ENCODE data around the gene RGMA.

The RGMA gene

DNA sequence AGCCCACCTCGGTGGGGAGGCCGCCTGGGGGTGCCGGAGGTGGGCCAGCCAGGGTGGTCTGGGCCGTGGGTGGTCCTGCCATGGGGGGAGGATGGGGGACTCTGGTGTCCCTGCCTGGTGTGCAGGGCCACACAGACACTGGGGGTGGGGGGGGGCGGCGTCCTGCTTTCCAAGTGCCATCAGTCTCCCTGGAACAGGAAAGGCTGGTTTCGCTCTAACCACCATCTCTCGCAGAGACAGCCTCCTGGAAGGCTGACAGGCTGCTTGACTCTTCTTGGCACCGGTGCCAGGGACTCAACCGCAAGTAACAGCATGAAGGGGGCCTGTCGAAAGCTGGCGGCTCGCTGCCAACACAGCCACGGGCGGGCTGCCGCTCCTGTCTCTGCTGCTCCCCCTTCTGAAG lies 40.3 kb downstream of the RGMA start:
- no peak for TF ChIP-seq SIN3A (IDR thresholded peaks at IDR 0.05; ENCODE audit: borderline replicate concordance, insufficient read depth, low read length)
- no peak for TF ChIP-seq FOXP2 (optimal IDR thresholded peaks at IDR 0.05; ENCODE audit: borderline replicate concordance, extremely low read depth, extremely low read length, insufficient read depth)
- TF ChIP-seq, protein P1, sequence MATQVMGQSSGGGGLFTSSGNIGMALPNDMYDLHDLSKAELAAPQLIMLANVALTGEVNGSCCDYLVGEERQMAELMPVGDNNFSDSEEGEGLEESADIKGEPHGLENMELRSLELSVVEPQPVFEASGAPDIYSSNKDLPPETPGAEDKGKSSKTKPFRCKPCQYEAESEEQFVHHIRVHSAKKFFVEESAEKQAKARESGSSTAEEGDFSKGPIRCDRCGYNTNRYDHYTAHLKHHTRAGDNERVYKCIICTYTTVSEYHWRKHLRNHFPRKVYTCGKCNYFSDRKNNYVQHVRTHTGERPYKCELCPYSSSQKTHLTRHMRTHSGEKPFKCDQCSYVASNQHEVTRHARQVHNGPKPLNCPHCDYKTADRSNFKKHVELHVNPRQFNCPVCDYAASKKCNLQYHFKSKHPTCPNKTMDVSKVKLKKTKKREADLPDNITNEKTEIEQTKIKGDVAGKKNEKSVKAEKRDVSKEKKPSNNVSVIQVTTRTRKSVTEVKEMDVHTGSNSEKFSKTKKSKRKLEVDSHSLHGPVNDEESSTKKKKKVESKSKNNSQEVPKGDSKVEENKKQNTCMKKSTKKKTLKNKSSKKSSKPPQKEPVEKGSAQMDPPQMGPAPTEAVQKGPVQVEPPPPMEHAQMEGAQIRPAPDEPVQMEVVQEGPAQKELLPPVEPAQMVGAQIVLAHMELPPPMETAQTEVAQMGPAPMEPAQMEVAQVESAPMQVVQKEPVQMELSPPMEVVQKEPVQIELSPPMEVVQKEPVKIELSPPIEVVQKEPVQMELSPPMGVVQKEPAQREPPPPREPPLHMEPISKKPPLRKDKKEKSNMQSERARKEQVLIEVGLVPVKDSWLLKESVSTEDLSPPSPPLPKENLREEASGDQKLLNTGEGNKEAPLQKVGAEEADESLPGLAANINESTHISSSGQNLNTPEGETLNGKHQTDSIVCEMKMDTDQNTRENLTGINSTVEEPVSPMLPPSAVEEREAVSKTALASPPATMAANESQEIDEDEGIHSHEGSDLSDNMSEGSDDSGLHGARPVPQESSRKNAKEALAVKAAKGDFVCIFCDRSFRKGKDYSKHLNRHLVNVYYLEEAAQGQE (IDR thresholded peaks at IDR 0.05; ENCODE audit: insufficient read depth in 1 of 2, low read depth in 2 of 2, low read length in 2 of 2), result no peak
- TF ChIP-seq POLR2AphosphoS5 (IDR thresholded peaks at IDR 0.05; ENCODE audit: low read depth, low read length), result no peak
- TF ChIP-seq TAF1 (IDR thresholded peaks at IDR 0.05; ENCODE audit: borderline replicate concordance, insufficient read depth, low read length), result no peak

DNA sequence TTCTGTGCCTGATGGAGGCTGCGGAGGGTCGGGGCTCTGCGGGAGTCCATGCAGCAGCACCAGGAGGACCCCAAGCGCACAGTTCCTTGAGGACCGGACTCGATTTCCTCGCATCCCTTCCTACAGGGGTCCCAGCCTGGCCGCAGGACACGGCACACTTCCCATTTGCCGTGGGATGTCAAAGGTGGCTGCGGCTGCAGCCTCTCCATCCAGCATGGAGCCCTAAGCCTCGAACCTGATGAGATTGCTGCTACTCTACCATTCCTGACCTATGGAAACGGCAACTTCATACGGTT lies 40.6 kb downstream of the RGMA start:
- no peak for TF ChIP-seq SIN3A (IDR thresholded peaks at IDR 0.05; ENCODE audit: borderline replicate concordance, insufficient read depth, low read length)
- TF ChIP-seq, protein P1 (IDR thresholded peaks at IDR 0.05; ENCODE audit: insufficient read depth in 1 of 2, low read depth in 2 of 2, low read length in 2 of 2), result no peak
- TF ChIP-seq FOXP2 (optimal IDR thresholded peaks at IDR 0.05; ENCODE audit: borderline replicate concordance, extremely low read depth, extremely low read length, insufficient read depth), result no peak
- TF ChIP-seq TAF1 (IDR thresholded peaks at IDR 0.05; ENCODE audit: borderline replicate concordance, insufficient read depth, low read length), result no peak
- no peak for TF ChIP-seq POLR2AphosphoS5 (IDR thresholded peaks at IDR 0.05; ENCODE audit: low read depth, low read length)

DNA sequence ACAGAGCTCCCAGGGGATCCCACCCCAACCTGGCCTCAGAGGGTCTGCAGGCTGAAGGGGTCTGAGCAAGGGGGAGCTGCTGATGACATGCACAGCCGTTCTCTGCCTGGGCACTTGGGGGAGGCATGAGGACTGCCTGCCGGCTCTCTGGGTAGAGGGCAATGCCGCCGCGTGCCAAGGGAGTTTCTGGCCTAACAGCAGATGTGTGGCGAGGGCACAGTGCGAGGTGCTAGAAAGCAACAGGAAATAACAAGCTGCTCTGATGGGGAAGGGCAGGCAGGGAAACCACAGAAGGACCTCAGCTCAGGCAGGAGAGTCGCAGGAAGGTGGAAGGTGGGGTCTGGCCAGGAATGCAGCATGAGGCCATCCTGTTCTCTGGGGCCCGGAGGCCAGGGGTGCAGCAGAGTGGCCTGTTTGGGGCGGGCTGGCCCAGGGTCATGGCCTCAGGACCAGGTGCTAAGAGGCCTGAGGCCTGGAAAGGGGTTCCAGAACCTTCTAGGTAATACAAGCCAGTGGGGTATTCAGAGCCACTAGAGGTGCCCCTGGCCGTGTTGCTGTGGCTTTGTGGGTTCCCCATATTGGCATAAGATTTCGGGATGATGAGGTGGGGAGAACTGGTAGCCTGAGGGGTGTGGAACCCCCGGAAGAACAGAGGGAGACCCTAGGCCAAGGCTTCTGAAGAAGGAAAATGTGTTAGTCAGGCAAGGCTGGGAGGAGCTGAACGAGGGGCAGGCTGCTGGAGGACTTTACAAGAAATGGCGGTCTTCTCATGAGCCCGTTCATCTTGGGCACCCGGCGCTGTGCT lies 41.2 kb downstream of the RGMA start:
- TF ChIP-seq, protein P1 (IDR thresholded peaks at IDR 0.05; ENCODE audit: insufficient read depth in 1 of 2, low read depth in 2 of 2, low read length in 2 of 2), result no peak

DNA sequence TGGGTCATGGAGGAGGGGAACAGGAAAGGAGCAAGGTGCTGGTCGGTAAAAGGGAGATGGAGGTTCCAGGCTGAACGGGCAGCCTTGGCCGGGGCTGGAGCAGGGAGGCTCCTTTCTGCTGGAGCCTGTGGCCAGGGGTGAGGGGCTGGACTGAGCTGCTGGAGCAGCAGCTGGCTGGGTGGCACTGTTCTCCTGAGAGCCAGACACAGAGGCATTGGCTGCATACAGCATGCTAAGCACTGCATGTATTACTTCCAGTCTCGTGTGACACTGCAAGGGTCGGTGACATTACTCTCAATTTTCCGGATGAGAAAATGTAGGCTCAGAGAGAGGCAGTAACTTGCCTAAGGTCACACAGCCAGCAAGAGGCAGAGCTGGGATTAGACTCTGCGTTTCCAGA lies 42.3 kb downstream of the RGMA start:
- TF ChIP-seq SIN3A (IDR thresholded peaks at IDR 0.05; ENCODE audit: borderline replicate concordance, insufficient read depth, low read length), result no peak

DNA sequence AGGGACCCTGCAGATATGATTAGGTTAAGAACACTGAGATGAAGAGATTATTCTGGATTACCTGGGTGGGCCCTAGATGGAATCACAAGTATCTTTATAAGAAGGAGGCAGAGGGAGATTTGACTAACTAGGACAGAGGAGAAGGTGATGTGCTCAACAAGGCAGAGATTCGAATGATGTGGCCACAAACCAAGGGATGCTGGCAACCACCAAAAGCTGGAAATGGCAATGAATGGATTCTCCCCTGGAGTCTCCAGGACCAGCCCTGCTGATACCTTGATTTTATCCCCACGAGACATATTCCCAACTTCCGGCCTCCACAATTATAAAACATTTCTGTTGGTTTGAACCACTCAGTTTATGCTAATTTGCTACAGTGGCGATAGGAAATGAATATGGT lies 42.9 kb downstream of the RGMA start:
- TF ChIP-seq FOXP2 (optimal IDR thresholded peaks at IDR 0.05; ENCODE audit: borderline replicate concordance, extremely low read depth, extremely low read length, insufficient read depth) (no peak), SIN3A (IDR thresholded peaks at IDR 0.05; ENCODE audit: borderline replicate concordance, insufficient read depth, low read length) (no peak), TAF1 (IDR thresholded peaks at IDR 0.05; ENCODE audit: borderline replicate concordance, insufficient read depth, low read length) (no peak), POLR2AphosphoS5 (IDR thresholded peaks at IDR 0.05; ENCODE audit: low read depth, low read length) (no peak)
- TF ChIP-seq, protein P1 (IDR thresholded peaks at IDR 0.05; ENCODE audit: insufficient read depth in 1 of 2, low read depth in 2 of 2, low read length in 2 of 2), result no peak

Measured in PFSK-1 (cell line).